ENCODE measurements around the gene ST3GAL5.

Gene ST3GAL5

DNA sequence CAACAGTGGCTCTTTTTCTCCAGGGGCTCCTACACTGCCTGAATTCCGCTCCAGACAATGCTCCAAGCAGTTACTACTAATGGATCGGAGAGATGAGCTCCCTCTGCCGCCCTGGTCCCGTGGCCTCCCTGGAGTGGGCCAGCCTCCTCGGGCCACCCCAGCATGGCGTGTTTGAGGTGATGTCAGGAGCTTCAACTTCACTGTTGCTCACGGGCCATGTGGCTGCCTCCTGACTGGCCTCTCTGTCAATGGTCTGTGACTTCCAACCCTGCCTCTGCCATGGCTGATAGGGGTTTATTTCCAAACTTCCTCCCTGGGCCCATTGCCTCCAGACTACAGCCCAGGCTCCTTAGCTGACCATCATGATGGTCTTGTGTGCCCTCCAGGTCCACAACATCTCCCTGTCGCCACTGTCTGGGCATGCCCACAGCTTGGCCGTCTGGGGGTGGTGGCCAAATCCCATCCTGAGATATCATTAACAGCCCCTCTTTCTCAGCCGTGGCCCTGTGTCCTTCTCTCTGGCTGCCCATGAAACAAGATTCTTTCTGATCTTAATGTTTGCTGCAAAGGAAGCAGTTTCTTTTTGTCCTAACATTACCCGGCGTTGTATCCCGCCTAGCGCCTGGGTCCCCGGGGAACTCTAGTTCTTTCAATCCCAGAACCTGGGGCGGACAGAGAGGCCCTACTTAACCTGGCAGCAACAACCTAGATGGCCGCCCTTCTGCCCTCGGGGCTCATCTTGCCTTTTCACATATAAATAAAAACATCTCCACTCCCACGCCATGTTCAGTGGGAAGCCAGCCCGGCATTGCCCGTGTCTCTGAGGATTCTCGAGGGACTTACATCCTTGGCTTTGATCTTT lies 96.9 kb downstream of the ST3GAL5 start:
- DNase-seq (no peak), ATAC-seq (no peak)
- H3K4me3 Mint-ChIP-seq = no peak overlapping the region
- H3K27me3 Mint-ChIP-seq = peaks cover 17% of the 10 kb centered on the region
- H3K4me1 Mint-ChIP-seq = no peaks in the 10 kb centered on the region
- H3K27ac Mint-ChIP-seq = no peak overlapping the region
- H3K9me3 Mint-ChIP-seq = no peaks in the 10 kb centered on the region

DNA sequence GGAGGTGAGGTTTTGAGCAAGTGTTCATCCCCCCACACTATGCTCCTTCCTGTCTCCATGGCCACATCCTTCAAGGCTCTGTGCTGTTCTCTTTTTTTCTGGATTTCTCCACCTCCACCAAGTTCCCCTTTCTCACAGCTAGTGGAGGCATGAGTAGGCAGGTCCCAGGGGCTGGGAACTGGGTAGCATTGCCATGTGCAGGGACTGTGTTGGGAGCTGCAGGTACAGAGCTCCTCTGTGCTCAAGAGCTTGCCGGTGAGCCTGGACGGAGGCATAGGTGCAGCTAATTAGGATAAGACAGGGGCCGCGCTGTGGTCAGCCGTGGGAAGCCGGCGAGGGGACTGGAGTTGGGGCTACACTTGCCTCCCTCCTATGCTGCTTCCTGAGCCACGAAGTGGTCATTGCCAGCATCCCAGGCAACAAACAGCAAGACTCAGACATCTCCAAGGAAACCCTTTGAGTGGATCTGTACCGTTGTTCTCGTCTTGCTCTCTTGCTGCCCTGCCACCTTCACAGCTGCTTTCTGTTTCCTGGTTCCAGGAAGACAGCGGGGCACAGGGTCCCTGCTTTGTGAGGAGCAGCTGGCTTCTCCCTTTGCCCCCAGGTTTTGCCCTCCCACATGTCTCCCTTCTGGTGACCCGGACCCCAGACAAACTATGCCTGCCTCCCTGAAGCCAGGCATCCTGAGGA lies 98.1 kb downstream of the ST3GAL5 start:
- no peak for ATAC-seq
- Mint-ChIP-seq H3K4me1 (peaks cover 5% of the 10 kb centered on the region), H3K27me3 (peaks cover 25% of the 10 kb centered on the region), H3K4me3 (no peak overlapping the region), H3K27ac (no peak overlapping the region), H3K9me3 (no peaks in the 10 kb centered on the region)
- DNase-seq = no peak

DNA sequence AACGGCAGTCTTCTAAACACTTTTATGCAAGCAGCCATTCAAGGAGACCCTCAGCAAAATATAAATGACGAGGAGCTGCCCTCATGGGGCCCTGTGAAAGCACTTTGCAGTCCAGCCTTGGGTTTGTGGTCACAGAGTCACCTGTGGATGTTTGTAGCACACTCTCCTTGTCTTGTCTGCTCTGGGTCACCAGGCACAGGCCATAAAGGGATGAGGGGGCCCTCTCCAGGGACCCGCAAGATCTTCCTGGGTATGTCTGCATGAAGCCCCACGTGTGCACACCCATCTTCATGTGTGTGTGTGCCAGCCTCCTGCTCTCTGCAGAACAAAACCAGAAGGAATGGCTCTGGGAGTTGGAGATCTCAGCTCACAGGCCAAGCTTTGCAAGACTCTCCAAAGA lies 98.8 kb downstream of the ST3GAL5 start:
- peaks cover 11% of the 10 kb centered on the region for H3K4me1 Mint-ChIP-seq
- DNase-seq (no peak), ATAC-seq (no peak)
- no peak overlapping the region for H3K27ac Mint-ChIP-seq
- peaks cover 31% of the 10 kb centered on the region for H3K27me3 Mint-ChIP-seq
- no peak overlapping the region for H3K4me3 Mint-ChIP-seq
- no peaks in the 10 kb centered on the region for H3K9me3 Mint-ChIP-seq

DNA sequence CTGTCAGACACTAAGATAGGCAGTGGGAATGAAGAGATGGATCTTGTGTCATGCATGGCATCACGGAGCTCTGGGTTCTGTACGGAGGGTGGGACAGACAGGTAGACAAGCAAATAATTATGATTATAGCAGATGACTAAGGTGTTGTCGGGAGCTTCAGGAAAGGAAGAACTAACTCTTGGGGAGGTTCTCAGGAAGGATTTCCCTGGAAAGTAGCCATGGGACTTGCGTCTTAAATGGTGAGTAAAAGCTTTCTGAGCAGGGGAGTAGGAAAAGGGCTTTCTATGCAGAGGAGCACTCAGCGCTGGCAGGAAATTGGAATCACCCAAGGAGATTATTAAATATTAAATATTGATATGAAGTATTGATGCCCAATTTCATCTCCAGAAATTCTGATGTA lies 99.5 kb downstream of the ST3GAL5 start:
- no peak overlapping the region for H3K4me3 Mint-ChIP-seq
- no peak overlapping the region for H3K27ac Mint-ChIP-seq
- no peak for DNase-seq
- no peak for ATAC-seq
- no peaks in the 10 kb centered on the region for H3K9me3 Mint-ChIP-seq
- H3K27me3 Mint-ChIP-seq = peaks cover 36% of the 10 kb centered on the region
- peaks cover 17% of the 10 kb centered on the region for H3K4me1 Mint-ChIP-seq

DNA sequence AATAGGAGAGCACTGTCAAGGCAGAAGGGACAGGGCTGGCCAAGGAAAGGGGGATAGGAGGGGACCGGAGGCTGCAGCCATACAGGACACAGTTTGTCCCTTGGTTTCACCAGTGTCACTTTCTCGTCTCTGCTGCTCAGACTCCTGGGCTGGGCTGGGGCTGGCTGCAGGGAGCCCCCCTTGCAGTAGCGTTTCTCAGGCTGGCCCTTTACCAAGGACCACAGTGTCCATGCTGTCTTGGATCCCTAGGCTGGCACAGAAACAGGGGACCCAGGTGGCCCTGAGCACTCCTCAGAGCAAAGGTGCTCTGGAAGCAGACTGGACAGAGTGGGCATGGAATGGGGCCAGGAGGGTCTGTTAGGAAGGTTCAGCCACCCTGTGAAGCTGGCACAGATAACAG lies 100.2 kb downstream of the ST3GAL5 start:
- peaks cover 36% of the 10 kb centered on the region for H3K27me3 Mint-ChIP-seq
- no peak overlapping the region for H3K27ac Mint-ChIP-seq
- no peak for DNase-seq
- no peaks in the 10 kb centered on the region for H3K9me3 Mint-ChIP-seq
- H3K4me1 Mint-ChIP-seq = peaks cover 17% of the 10 kb centered on the region
- H3K4me3 Mint-ChIP-seq = no peak overlapping the region
- no peak for ATAC-seq

DNA sequence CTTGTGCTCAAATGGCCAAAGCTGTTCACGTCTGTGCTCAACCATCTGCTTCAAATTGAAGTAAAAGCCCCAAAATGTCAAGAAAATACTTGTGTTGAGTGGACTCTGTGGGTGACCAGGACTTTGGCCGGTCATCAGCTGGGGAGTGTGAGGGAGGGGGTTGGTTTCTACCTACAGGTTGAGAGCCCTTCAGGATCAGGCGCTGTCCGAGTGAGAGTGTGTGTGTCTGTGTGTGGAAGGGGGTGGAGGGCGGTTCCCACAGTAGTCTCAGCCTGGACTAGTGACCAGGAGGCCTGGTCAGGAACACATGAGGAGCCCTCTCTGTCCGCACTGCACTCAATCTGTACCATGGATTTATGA lies 100.8 kb downstream of the ST3GAL5 start:
- Mint-ChIP-seq H3K4me3 (no peak overlapping the region), H3K9me3 (no peaks in the 10 kb centered on the region), H3K27ac (no peak overlapping the region), H3K27me3 (peaks cover 34% of the 10 kb centered on the region), H3K4me1 (peaks cover 17% of the 10 kb centered on the region)
- ATAC-seq (no peak), DNase-seq (no peak)

DNA sequence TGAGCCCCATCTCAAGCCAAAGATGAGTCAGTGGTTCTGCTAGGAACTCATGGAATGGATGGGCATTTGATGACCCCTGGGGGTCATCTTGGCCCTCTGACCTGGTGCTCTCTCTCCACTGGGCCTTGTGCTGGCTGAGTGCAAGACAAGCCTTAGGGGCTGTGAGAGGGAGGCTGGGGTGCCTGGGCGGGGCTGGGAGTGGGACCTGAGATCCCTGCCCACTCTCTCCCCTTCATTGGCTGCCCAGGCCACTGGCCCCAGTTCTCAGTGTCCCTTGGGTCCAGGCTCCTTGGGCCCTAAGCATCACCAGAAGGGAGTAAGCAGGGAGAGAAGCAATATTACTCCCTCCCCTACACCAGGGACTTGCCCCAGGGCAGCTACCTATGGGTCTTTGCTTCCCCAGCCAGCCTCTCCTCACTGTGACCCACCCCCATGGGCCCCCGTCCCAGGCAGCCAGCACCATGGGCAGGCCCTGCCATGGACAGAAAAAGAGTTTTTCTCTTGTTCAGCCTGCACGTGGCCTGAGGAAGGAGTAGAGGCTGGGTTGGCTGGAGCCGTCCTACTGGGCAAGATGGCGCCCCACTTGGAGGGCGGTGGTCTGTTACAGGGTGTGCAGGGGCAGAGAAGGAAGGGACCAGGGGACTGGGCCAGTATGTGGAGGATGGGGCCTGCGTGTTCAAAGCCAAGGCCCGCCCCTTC lies 101.4 kb downstream of the ST3GAL5 start:
- Mint-ChIP-seq H3K9me3 (no peaks in the 10 kb centered on the region), H3K4me3 (no peak overlapping the region), H3K4me1 (peaks cover 17% of the 10 kb centered on the region), H3K27me3 (peaks cover 28% of the 10 kb centered on the region), H3K27ac (no peak overlapping the region)
- DNase-seq (no peak), ATAC-seq (no peak)

Data from stimulated activated naive CD8-positive, alpha-beta T cell treated with anti-CD3 and anti-CD28 coated beads, Interleukin-15, amount 100 ng/mL, for 72 hours (primary cell).